Measurements from ENCODE around the gene DNAI1.

DNAI1 gene

DNA sequence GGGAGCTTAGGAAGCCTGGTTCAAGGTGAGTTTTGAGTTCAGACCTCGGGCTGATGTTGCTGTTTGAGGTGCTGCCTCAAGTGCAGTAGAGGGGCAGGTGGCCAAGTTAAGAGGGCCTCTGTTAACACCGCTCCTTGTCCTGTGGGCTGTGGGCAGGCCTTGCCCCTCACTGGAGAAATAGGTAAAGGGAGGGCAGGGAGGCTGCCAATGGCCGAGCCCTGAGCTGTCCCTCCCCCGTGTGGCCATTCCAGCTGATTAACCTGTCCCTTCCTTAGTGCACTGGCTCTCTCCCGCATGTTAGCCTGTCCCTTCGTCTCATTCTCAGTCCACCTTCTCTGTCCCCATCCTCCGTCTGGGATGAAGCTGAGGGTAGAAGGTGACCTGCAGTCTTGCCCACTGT, 109.5 kb downstream of the DNAI1 start:
- TF ChIP-seq GATA3 (IDR thresholded peaks at IDR 0.05; ENCODE audit: low read depth, low read length): no peak
- TF ChIP-seq GATA2 (IDR thresholded peaks at IDR 0.05; ENCODE audit: low read depth, low read length): no peak

DNA sequence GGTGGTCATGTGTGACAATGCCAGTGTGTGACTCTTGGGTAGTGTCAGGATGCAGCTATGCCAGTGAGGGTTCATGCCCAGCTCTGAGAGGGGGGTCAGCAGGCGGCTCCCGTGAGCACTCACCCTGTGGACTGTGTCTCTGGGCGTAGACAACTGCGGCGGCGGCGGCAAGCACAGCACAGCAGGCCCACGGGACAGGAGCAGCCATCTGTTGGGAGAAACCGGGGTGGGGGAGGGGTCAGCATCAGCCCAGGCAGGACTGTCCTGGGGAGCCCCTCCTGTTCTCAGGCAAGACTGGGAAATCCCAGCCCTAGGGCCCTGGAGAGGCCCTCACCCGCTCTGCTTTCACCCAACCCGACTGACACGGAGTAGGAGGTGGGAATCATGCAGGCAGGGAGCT, 110.2 kb downstream of the DNAI1 start:
- no peak for TF ChIP-seq GATA2 (IDR thresholded peaks at IDR 0.05; ENCODE audit: low read depth, low read length)
- TF ChIP-seq GATA3 (IDR thresholded peaks at IDR 0.05; ENCODE audit: low read depth, low read length): no peak

DNA sequence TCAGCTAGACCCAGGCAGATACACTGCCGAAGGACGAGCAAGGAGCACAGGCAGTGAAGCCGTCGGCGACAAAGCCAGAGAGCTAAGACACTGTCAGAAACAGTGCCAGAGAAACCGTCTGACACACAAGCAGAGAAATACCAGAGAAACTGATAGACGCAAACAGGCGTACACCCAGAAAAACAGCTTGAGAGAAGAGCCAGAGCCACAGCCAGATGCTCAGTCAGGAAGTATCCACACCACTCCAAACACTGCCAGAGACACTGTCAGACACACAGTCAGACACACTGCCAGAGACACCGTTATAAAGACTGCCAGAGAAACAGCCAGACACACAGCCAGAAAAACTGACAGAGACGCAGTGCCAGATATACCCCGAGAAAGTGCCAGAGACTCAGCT, 111.8 kb downstream of the DNAI1 start:
- TF ChIP-seq GATA2 (IDR thresholded peaks at IDR 0.05; ENCODE audit: low read depth, low read length) (no peak), GATA3 (IDR thresholded peaks at IDR 0.05; ENCODE audit: low read depth, low read length) (no peak)
